OCI-LY1 (cell line): ENCODE results near the gene FNDC4.

ENCODE experiments used
- H2AFZ ChIP-seq: fragments of 200-600 bp; sonication (generic), shearing (Covaris generic); 2 replicates; pipeline ENCODE4 v1.6.0; 2014; ENCODE audit warnings: antibody characterized with exemption, mild to moderate bottlenecking, low read length
- H3F3A ChIP-seq: fragments of 200-600 bp; sonication (generic), shearing (Covaris generic); 2 replicates; pipeline ENCODE4 v1.6.0; 2014; ENCODE audit warnings: mild to moderate bottlenecking, antibody characterized with exemption, low read length, moderate library complexity; ENCODE audit not compliant: insufficient read depth
- H3K27ac ChIP-seq: fragments of 200-600 bp; sonication (generic); 2 replicates; pipeline ENCODE4 v1.5.1; 2014; ENCODE audit warnings: low read length, mixed run types, mild to moderate bottlenecking, low read depth; ENCODE audit not compliant: poor library complexity, severe bottlenecking
- H3K27me3 ChIP-seq: fragments of 200-600 bp; sonication (generic); 2 replicates; pipeline ENCODE4 v1.6.0; 2014; ENCODE audit warnings: antibody characterized with exemption, mild to moderate bottlenecking, low read length, moderate library complexity; ENCODE audit not compliant: insufficient read depth
- H3K36me3 ChIP-seq: fragments of 200-600 bp; sonication (generic); 2 replicates; pipeline ENCODE4 v1.6.1; 2014; ENCODE audit warnings: mild to moderate bottlenecking, antibody characterized with exemption, low read length, moderate library complexity, mixed read lengths; ENCODE audit not compliant: insufficient read depth
- H3K4me1 ChIP-seq: fragments of 200-600 bp; sonication (generic); 2 replicates; pipeline ENCODE4 v1.5.1; 2014; ENCODE audit warnings: mild to moderate bottlenecking, low read length, moderate library complexity; ENCODE audit not compliant: insufficient read depth, severe bottlenecking
- H3K4me2 ChIP-seq: fragments of 200-600 bp; sonication (generic), shearing (Covaris generic); 2 replicates; pipeline ENCODE4 v1.6.1; 2014; ENCODE audit warnings: low read length
- H3K4me3 ChIP-seq: fragments of 200-600 bp; sonication (generic); 2 replicates; pipeline ENCODE4 v1.5.1; 2014; ENCODE audit warnings: low read length, low read depth, mild to moderate bottlenecking, mixed read lengths; ENCODE audit not compliant: poor library complexity, severe bottlenecking
- H3K79me2 ChIP-seq: fragments of 200-600 bp; shearing (Covaris generic); 2 replicates; pipeline ENCODE4 v1.6.1; 2016; ENCODE audit warnings: mixed run types, low read length, mixed read lengths; ENCODE audit not compliant: insufficient read depth
- H3K9ac ChIP-seq: fragments of 200-600 bp; sonication (generic), shearing (Covaris generic); 2 replicates; pipeline ENCODE4 v1.6.1; 2014; ENCODE audit warnings: mild to moderate bottlenecking, low read length, mixed read lengths
- H3K9me2 ChIP-seq: fragments of 200-600 bp; sonication (generic), shearing (Covaris generic); 2 replicates; pipeline ENCODE4 v1.6.1; 2014; ENCODE audit warnings: low read depth, mild to moderate bottlenecking, low read length, mixed read lengths
- H3K9me3 ChIP-seq: fragments of 200-600 bp; shearing (Covaris generic); 2 replicates; pipeline ENCODE4 v1.6.1; 2014; ENCODE audit warnings: low read length, mixed read lengths
- H4K20me1 ChIP-seq: fragments of 200-600 bp; sonication (generic), shearing (Covaris generic); 2 replicates; pipeline ENCODE4 v1.6.0; 2016; ENCODE audit warnings: mild to moderate bottlenecking, low read length; ENCODE audit not compliant: insufficient read depth
- CTCF ChIP-seq: fragments of 200-600 bp; sonication (generic), shearing (Covaris generic); IDR thresholded peaks from 2 replicates; pipeline ENCODE4 v1.5.1; 2017; ENCODE audit warnings: mild to moderate bottlenecking, antibody characterized with exemption, low read length, moderate library complexity, mixed read lengths
- EZH2 ChIP-seq: fragments of 200-600 bp; sonication (generic), shearing (Covaris generic); IDR thresholded peaks from 2 replicates; pipeline ENCODE4 v1.8.0; 2017; ENCODE audit warnings: borderline replicate concordance, mixed run types, mild to moderate bottlenecking, antibody characterized with exemption, low read length, moderate library complexity, mixed read lengths

Gene FNDC4

GRCh38 chr2:27509326-27509725 is 14.3 kb upstream of the FNDC4 start:
- no peaks in the 10 kb centered on the region for H3K9me2 ChIP-seq
- no peak overlapping the region for H3K4me3 ChIP-seq
- H3K9me3 ChIP-seq: no peaks in the 10 kb centered on the region
- no peak overlapping the region for H2AFZ ChIP-seq
- no peaks in the 10 kb centered on the region for H3F3A ChIP-seq
- no peaks in the 10 kb centered on the region for H3K36me3 ChIP-seq
- no peaks in the 10 kb centered on the region for H3K79me2 ChIP-seq
- no peak for TF ChIP-seq CTCF
- no peak for TF ChIP-seq EZH2
- H3K27me3 ChIP-seq: no peaks in the 10 kb centered on the region
- H3K4me2 ChIP-seq: no peak overlapping the region
- H3K27ac ChIP-seq: no peak overlapping the region
- H3K4me1 ChIP-seq: no peaks in the 10 kb centered on the region
- no peaks in the 10 kb centered on the region for H4K20me1 ChIP-seq
- no peak overlapping the region for H3K9ac ChIP-seq

DNA sequence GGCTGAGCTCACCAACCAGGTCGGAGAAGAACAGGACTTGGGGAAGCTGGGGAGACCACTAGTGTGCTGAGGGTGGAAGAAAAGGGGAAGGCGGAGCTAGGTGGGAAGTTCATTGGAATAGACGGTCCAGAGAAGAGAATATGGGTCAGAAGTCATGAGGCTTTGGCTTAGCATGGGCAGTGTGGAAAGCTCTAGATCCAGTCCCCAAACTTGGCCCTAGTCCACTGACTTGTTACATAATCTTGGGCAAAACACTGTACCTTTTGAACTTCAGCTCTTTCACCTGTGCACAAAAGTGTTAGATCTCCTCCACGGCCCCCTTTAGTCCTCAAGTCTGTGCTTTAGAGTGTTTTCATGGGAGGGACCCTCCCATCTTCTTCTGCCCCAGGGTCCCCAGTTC is 12.3 kb upstream of the FNDC4 start:
- Histone ChIP-seq H3K36me3 (no peaks in the 10 kb centered on the region), H3K9ac (no peak overlapping the region), H3K27me3 (0 out of 2 replicates have a peak, but pooled peaks cover 3% of the 10 kb centered on the region), H3K27ac (no peak overlapping the region), H3K9me2 (no peaks in the 10 kb centered on the region), H3K4me1 (no peaks in the 10 kb centered on the region), H3K9me3 (no peaks in the 10 kb centered on the region), H4K20me1 (no peaks in the 10 kb centered on the region), H3F3A (no peaks in the 10 kb centered on the region), H3K4me3 (no peak overlapping the region), H2AFZ (no peak overlapping the region), H3K79me2 (no peaks in the 10 kb centered on the region), H3K4me2 (no peak overlapping the region)
- TF ChIP-seq CTCF: no peak
- TF ChIP-seq EZH2: no peak

DNA sequence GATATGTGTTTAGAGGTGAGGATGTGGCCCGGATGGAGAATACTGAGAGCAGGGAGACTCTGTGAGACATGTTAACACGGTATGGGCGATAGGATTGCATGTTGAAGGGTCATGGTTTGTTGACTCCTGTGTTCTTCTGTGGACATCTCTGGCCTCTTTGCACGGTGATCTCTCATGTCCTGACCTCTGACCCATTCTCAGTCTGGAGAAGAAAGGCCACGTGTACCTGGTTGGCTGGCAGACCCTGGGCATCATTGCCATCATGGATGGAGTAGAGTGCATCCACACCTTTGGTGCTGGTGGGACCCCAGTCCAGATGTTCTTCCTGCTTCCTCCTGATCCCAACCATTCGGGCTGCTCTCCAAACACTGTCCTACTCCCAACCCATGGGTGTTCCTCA is 11.6 kb upstream of the FNDC4 start:
- H3K4me1 ChIP-seq: no peaks in the 10 kb centered on the region
- no peak overlapping the region for H3K27ac ChIP-seq
- no peaks in the 10 kb centered on the region for H3K9me3 ChIP-seq
- H4K20me1 ChIP-seq: no peaks in the 10 kb centered on the region
- H3K36me3 ChIP-seq: no peaks in the 10 kb centered on the region
- H3K4me3 ChIP-seq: no peak overlapping the region
- H3K27me3 ChIP-seq: 0 out of 2 replicates have a peak, but pooled peaks cover 4% of the 10 kb centered on the region
- H3K9me2 ChIP-seq: no peaks in the 10 kb centered on the region
- H3K4me2 ChIP-seq: no peak overlapping the region
- no peak for TF ChIP-seq EZH2
- TF ChIP-seq CTCF: no peak
- H3K79me2 ChIP-seq: no peaks in the 10 kb centered on the region
- no peak overlapping the region for H2AFZ ChIP-seq
- H3K9ac ChIP-seq: no peak overlapping the region
- no peaks in the 10 kb centered on the region for H3F3A ChIP-seq
